ENCODE data around the gene CBL. TPM values are rescaled to one million over a fixed set of nuclear protein-coding genes. Genes with fewer than 3 reads are reported as not detected.

The CBL gene
- total and polyA plus RNA-seq, 10 of the 15 experiments (the other 5 are each of a cell fraction or from before 2014, with no cell fraction given): 3.9 to 27.1 (median 9.5) TPM

DNA sequence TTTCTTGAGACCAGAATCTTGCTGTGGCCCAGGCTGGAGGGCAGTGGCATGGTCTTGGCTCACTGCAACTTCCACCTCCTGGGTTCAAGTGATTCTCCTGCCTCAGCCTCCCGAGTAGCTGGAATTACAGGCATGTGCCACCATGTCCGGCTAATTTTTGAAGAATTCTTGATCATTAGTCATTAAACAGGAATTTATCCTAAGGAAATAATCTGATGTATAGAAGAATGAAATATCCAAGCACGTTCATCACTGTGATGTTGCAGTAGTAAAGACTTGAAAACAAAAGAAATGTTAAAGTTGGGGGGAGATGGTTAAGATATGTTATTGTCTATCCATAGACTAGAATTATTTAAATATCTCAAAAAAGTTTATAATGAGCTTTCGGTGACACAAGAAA is 23.6 kb downstream of the CBL start (continued):
- TF ChIP-seq KLF5 (IDR thresholded peaks at IDR 0.05; ENCODE audit: partially characterized antibody): no peak
- TF ChIP-seq, protein P1, sequence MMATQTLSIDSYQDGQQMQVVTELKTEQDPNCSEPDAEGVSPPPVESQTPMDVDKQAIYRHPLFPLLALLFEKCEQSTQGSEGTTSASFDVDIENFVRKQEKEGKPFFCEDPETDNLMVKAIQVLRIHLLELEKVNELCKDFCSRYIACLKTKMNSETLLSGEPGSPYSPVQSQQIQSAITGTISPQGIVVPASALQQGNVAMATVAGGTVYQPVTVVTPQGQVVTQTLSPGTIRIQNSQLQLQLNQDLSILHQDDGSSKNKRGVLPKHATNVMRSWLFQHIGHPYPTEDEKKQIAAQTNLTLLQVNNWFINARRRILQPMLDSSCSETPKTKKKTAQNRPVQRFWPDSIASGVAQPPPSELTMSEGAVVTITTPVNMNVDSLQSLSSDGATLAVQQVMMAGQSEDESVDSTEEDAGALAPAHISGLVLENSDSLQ (IDR thresholded peaks at IDR 0.05): no peak
- no peak for TF ChIP-seq BACH1 (IDR thresholded peaks at IDR 0.05; ENCODE audit: borderline replicate concordance)
- TF ChIP-seq SRF (IDR thresholded peaks at IDR 0.05; ENCODE audit: low read depth in 2 of 2, low read length in 2 of 2): no peak
- no peak for TF ChIP-seq SREBF2 (IDR thresholded peaks at IDR 0.05; ENCODE audit: low read length)
- TF ChIP-seq BRCA1 (IDR thresholded peaks at IDR 0.05; ENCODE audit: low read depth, low read length): no peak
- no peak for TF ChIP-seq KDM1A (IDR thresholded peaks at IDR 0.05; ENCODE audit: borderline replicate concordance)
- TF ChIP-seq SREBF1 (IDR thresholded peaks at IDR 0.05; ENCODE audit: low read length): no peak
- TF ChIP-seq EGR1 (IDR thresholded peaks at IDR 0.05; ENCODE audit: borderline replicate concordance in 1 of 2, low read depth in 2 of 2, low read length in 2 of 2): no peak
- no peak for TF ChIP-seq HDGF (IDR thresholded peaks at IDR 0.05)
- no peak for TF ChIP-seq NFYA (IDR thresholded peaks at IDR 0.05; ENCODE audit: borderline replicate concordance, low read depth, low read length)

DNA sequence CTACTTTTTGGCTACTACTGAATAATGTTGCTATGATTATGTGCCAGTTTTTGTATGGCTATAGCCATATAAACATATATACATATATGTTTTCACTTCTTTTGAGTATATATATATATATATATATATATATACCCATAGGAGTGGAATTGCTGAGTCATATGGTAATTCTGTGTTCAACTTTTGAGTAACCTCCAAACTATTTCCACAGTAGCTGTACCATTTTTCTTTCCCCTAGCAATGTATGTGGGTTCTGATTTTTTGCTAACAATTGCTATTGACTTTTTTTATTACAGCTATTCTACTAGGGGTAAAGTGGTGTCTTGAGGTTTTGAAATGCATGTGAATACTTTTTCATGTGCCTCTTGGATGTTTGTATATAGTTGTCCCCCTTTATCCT is 30.4 kb downstream of the CBL start:
- peaks cover 3 to 11% of the 10 kb centered on the region in 2 experiments; a peak in 3 of 4 replicates for H3K36me3 ChIP-seq (ENCODE audit: control insufficient read depth in 2 of 2, insufficient read depth in 2 of 2, low read length in 1 of 2)
- H3K4me2 ChIP-seq (ENCODE audit: control insufficient read depth, insufficient read depth): no peak overlapping the region
- in situ Hi-C loops (cut with MboI): no loop called here
- H3K79me2 ChIP-seq (ENCODE audit: control insufficient read depth, insufficient read depth, low read length): peaks cover 41% of the 10 kb centered on the region
- H3K9me3 ChIP-seq (replicated peaks; ENCODE audit: control insufficient read depth, insufficient read depth, low read length): no peaks in the 10 kb centered on the region
- intact Hi-C loops (cut with micrococcal nuclease; ENCODE audit: unreplicated experiment): no loop called here
- H3K4me1 ChIP-seq (ENCODE audit: control insufficient read depth, insufficient read depth, low read length): peaks cover 32% of the 10 kb centered on the region
- H3K4me3 ChIP-seq: no peak overlapping the region
- FAIRE-seq (no peak), DNase-seq (ENCODE audit: low read depth, low spot score) (no peak), ATAC-seq (no peak; the same call in 2 of the 3 replicates)
- H3K9ac ChIP-seq (ENCODE audit: control insufficient read depth, insufficient read depth, low read length): no peak overlapping the region
- ChIA-PET SMC1A (ENCODE audit: uncharacterized antibody, unreplicated experiment) (interaction anchor here (0.6 to 0.8 kb wide), 2 partner anchors 23 to 43 kb away, joined by 3 to 4 read pairs; no protein-coding TSS in a partner anchor), CTCF (interaction anchor here (0.6 kb wide), 1 partner anchor 67 kb away, joined by 3 read pairs; no protein-coding TSS in a partner anchor), POLR2A (interaction anchor here (1.0 kb wide), 1 partner anchor 85 kb away, joined by 3 read pairs; no protein-coding TSS in a partner anchor), RAD21 (ENCODE audit: unreplicated experiment) (interaction anchor here (0.9 kb wide), 1 partner anchor 23 kb away, joined by 5 read pairs; no protein-coding TSS in a partner anchor)
- no peaks in the 10 kb centered on the region for H4K20me1 ChIP-seq (ENCODE audit: control insufficient read depth, insufficient read depth)
- H3K27me3 ChIP-seq (replicated peaks in 1 of 2; ENCODE audit: control insufficient read depth in 2 of 2, insufficient read depth in 2 of 2, low read length in 1 of 2): no peaks in the 10 kb centered on the region
- TF ChIP-seq POLR2AphosphoS2 (IDR thresholded peaks at IDR 0.05; ENCODE audit: low read depth, low read length): no peak
- no peak for TF ChIP-seq PAX5 (IDR thresholded peaks at IDR 0.05; ENCODE audit: borderline replicate concordance, low read depth, low read length)
- TF ChIP-seq CREB1 (IDR thresholded peaks at IDR 0.05; ENCODE audit: low read depth): no peak
- peak; percentile 65 for TF ChIP-seq JUNB (IDR thresholded peaks at IDR 0.05)
- no peak for TF ChIP-seq YBX1 (IDR thresholded peaks at IDR 0.05)
- H2AFZ ChIP-seq (ENCODE audit: control insufficient read depth, low read depth, low read length): no peak overlapping the region
- BruUV-seq (replicated peaks): no TSS peak
- no peak overlapping the region for H3K27ac ChIP-seq (ENCODE audit: control insufficient read depth, insufficient read depth)

Measured in GM12878 (cell line).